ENCODE measurements around the gene PKP1.

The PKP1 gene

DNA sequence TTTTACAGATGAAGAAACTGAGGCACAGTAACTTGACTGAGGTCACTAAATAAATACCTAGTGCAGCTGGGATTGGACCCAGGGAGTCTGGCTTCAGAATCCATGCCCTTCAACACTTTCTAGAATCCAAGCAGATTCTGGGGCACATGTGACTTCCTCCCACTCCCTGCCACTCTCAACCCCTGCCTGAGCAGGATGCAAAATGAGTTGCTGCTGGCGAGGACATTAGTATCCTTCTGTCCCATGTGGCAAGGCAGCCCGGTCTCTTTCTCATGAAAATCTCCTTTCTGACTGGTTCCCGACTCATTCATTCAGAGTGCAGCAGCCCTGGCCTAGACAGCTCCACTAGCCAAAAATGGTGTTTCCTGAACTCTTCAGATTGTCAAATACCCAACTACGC, 65.8 kb downstream of the PKP1 start:
- H3K9ac ChIP-seq, result no peak overlapping the region

DNA sequence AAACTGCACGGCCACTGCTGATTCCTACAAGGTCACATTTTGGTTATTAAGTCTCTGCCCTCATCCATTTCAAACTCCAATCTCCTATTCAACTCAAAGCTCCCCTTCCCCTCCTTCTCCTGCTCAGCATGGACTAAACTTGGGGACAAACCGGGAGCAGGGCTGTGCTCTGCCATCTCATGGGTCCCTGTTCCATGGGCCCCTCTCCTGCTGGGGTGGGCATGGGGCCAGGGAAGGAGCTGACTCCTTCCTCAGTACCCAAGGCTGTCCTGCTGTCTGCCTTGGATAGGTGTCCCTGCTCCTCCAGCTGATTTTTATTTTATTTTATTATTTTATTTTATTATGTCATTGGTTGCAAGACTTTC, 67.0 kb downstream of the PKP1 start:
- no peaks in the 10 kb centered on the region for H3K79me2 ChIP-seq (ENCODE audit: insufficient read depth, low read depth)
- TF ChIP-seq, protein P1, sequence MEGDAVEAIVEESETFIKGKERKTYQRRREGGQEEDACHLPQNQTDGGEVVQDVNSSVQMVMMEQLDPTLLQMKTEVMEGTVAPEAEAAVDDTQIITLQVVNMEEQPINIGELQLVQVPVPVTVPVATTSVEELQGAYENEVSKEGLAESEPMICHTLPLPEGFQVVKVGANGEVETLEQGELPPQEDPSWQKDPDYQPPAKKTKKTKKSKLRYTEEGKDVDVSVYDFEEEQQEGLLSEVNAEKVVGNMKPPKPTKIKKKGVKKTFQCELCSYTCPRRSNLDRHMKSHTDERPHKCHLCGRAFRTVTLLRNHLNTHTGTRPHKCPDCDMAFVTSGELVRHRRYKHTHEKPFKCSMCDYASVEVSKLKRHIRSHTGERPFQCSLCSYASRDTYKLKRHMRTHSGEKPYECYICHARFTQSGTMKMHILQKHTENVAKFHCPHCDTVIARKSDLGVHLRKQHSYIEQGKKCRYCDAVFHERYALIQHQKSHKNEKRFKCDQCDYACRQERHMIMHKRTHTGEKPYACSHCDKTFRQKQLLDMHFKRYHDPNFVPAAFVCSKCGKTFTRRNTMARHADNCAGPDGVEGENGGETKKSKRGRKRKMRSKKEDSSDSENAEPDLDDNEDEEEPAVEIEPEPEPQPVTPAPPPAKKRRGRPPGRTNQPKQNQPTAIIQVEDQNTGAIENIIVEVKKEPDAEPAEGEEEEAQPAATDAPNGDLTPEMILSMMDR (conservative IDR thresholded peaks at IDR 0.05; ENCODE audit: low read depth, low read length), result no peak
- H3K27me3 ChIP-seq (ENCODE audit: insufficient read depth, low read depth), result no peaks in the 10 kb centered on the region; the same call in 1 of the 2 replicates

More for the DNA sequence above, 65.8 kb downstream of the PKP1 start:
- Histone ChIP-seq H3K27ac (no peak overlapping the region), H3K27me3 (ENCODE audit: insufficient read depth, low read depth) (no peaks in the 10 kb centered on the region; the same call in 1 of the 2 replicates), H3K4me1 (ENCODE audit: low read depth, poor library complexity, severe bottlenecking) (peaks cover 6% of the 10 kb centered on the region), H3K4me3 (IDR thresholded peaks at IDR 0.05; ENCODE audit: insufficient read depth, low read depth, low read length) (no peak overlapping the region), H4K20me1 (ENCODE audit: insufficient read depth) (no peaks in the 10 kb centered on the region), H3K4me2 (no peak overlapping the region), H3K36me3 (ENCODE audit: insufficient read depth) (no peaks in the 10 kb centered on the region), H2AFZ (ENCODE audit: low read depth) (no peak overlapping the region), H3K79me2 (ENCODE audit: insufficient read depth, low read depth) (no peaks in the 10 kb centered on the region)
- TF ChIP-seq, protein P1 (conservative IDR thresholded peaks at IDR 0.05; ENCODE audit: low read depth, low read length), result no peak

DNA sequence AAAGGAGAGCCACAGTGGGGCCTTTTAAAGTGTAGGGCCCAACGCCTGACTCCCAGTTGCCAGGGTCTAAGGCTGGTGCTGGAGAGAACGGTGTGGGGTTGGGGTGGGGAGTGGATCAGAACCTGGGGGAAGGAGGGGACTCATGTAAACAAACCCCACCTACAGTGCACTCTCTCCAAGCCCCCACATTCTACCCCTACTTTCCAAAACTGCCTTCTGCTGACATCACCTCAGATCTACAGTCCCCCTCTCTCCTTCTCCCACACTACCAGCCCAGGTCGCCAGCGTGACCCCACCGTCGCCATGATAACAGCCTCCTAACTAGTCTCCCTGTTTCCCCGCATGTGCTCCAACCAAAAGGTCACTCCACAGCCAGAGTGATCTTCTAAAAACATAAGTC, 67.6 kb downstream of the PKP1 start:
- Histone ChIP-seq H3K27ac (no peak overlapping the region), H3K9ac (no peak overlapping the region), H3K27me3 (ENCODE audit: insufficient read depth, low read depth) (peaks cover 3% of the 10 kb centered on the region; the same call in 1 of the 2 replicates), H3K4me1 (ENCODE audit: low read depth, poor library complexity, severe bottlenecking) (peaks cover 6% of the 10 kb centered on the region), H3K36me3 (ENCODE audit: insufficient read depth) (no peaks in the 10 kb centered on the region), H2AFZ (ENCODE audit: low read depth) (no peak overlapping the region), H3K4me3 (IDR thresholded peaks at IDR 0.05; ENCODE audit: insufficient read depth, low read depth, low read length) (no peak overlapping the region), H4K20me1 (ENCODE audit: insufficient read depth) (no peaks in the 10 kb centered on the region), H3K79me2 (ENCODE audit: insufficient read depth, low read depth) (no peaks in the 10 kb centered on the region), H3K4me2 (no peak overlapping the region)
- TF ChIP-seq, protein P1 (conservative IDR thresholded peaks at IDR 0.05; ENCODE audit: low read depth, low read length), result no peak

More for the DNA sequence above, 67.0 kb downstream of the PKP1 start:
- Histone ChIP-seq H3K4me1 (ENCODE audit: low read depth, poor library complexity, severe bottlenecking) (peaks cover 6% of the 10 kb centered on the region), H3K36me3 (ENCODE audit: insufficient read depth) (no peaks in the 10 kb centered on the region), H3K9ac (no peak overlapping the region), H4K20me1 (ENCODE audit: insufficient read depth) (no peaks in the 10 kb centered on the region), H3K4me3 (IDR thresholded peaks at IDR 0.05; ENCODE audit: insufficient read depth, low read depth, low read length) (no peak overlapping the region), H2AFZ (ENCODE audit: low read depth) (no peak overlapping the region), H3K4me2 (no peak overlapping the region), H3K27ac (no peak overlapping the region)

DNA sequence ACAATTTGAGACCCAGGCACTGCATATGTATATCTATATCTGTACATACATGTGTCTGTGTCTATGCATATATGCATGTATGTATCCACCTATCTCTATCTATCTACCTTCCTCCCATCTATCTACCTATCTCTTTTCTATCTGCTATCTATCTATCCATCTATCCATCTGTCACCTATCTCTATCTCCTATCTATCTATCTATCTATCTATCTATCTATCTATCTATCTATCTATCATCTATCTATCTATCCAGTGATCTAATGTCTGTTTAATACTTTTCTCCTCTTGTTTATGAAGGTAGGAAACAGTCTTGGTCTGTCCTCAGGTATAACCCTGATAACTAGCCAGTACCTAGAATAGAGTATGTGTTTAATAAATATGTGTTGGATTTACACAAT, 68.3 kb downstream of the PKP1 start:
- TF ChIP-seq, protein P1 (conservative IDR thresholded peaks at IDR 0.05; ENCODE audit: low read depth, low read length), result no peak
- Histone ChIP-seq H3K9ac (no peak overlapping the region), H4K20me1 (ENCODE audit: insufficient read depth) (no peaks in the 10 kb centered on the region), H3K36me3 (ENCODE audit: insufficient read depth) (no peaks in the 10 kb centered on the region), H3K27me3 (ENCODE audit: insufficient read depth, low read depth) (peaks cover 5% of the 10 kb centered on the region; the same call in 1 of the 2 replicates), H3K27ac (no peak overlapping the region), H3K79me2 (ENCODE audit: insufficient read depth, low read depth) (no peaks in the 10 kb centered on the region), H2AFZ (ENCODE audit: low read depth) (no peak overlapping the region), H3K4me2 (no peak overlapping the region), H3K4me1 (ENCODE audit: low read depth, poor library complexity, severe bottlenecking) (peaks cover 6% of the 10 kb centered on the region), H3K4me3 (IDR thresholded peaks at IDR 0.05; ENCODE audit: insufficient read depth, low read depth, low read length) (no peak overlapping the region)

Data from KMS-11 (cell line).